ENCODE measurements around the gene NGB. TPM values are rescaled to one million over a fixed set of nuclear protein-coding genes. Genes with fewer than 3 reads are reported as not detected.

The NGB gene
- total RNA-seq, 1 experiment from 2014 or later = not detected

DNA sequence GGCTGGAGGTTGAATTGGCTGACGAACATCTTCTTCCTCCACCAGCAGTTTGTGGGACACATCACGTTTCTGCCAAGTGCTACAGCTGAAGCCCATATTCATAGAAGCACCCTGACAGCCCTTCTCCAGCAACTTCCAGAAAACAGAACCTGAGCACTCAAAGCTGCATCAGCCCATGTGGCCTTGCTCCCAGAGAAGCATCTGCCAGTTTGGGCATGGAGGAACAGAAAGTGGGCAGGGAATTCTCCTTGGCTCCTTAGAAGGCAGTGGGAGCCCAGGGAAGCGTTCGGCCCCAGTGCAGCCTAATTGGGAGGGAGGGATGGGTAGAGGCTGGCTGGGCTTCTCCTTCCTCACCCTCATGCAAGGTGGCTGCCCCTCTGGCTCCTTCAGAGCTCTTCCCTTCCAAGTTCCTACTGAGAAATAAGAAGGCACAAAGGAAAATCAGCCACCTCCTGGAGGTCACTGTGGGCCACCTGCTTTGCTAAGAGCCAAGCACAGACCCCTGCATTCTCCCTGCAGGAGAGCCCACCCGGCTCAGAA, 4.1 kb upstream of the NGB start:
- BruUV-seq (replicated peaks) = no TSS peak
- intact Hi-C loops (cut with micrococcal nuclease; ENCODE audit: unreplicated experiment) = no loop called here
- CTCF ChIA-PET = no interaction called here
- Mint-ChIP-seq H3K4me1 (ENCODE audit: low read depth, unreplicated experiment) (no peaks in the 10 kb centered on the region), H3K9me3 (ENCODE audit: low read depth, unreplicated experiment) (no peaks in the 10 kb centered on the region), H3K27ac (ENCODE audit: unreplicated experiment) (no peak overlapping the region), H3K27me3 (ENCODE audit: unreplicated experiment) (peaks cover 23% of the 10 kb centered on the region), H3K36me3 (ENCODE audit: insufficient read depth, unreplicated experiment) (no peaks in the 10 kb centered on the region), H3K4me3 (ENCODE audit: low read depth, unreplicated experiment) (no peak overlapping the region)
- TF ChIP-seq, protein P1, sequence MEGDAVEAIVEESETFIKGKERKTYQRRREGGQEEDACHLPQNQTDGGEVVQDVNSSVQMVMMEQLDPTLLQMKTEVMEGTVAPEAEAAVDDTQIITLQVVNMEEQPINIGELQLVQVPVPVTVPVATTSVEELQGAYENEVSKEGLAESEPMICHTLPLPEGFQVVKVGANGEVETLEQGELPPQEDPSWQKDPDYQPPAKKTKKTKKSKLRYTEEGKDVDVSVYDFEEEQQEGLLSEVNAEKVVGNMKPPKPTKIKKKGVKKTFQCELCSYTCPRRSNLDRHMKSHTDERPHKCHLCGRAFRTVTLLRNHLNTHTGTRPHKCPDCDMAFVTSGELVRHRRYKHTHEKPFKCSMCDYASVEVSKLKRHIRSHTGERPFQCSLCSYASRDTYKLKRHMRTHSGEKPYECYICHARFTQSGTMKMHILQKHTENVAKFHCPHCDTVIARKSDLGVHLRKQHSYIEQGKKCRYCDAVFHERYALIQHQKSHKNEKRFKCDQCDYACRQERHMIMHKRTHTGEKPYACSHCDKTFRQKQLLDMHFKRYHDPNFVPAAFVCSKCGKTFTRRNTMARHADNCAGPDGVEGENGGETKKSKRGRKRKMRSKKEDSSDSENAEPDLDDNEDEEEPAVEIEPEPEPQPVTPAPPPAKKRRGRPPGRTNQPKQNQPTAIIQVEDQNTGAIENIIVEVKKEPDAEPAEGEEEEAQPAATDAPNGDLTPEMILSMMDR (IDR thresholded peaks at IDR 0.05; ENCODE audit: unreplicated experiment) = no peak
- no peak for DNase-seq

DNA sequence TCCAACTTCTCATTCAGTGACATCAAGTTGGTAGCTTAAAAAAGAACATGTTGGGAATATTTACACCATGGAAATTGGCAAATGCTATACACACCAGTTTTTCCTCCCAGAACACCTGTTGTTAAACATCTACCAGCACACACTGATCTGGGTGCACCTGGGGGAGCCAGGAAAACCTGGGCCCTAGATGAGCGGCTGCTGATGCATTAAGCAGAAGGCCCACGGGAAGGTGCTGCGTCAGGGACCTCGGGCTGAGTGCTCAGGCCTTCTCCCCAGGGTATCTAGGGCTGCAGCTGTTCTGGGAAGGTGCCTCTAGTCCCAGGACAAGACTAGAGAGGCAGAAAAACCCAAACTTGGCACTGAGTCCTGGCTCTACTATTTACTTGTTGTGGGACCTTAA, 2.8 kb upstream of the NGB start:
- intact Hi-C loops (cut with micrococcal nuclease; ENCODE audit: unreplicated experiment) = no loop called here
- no peak overlapping the region for H3K27ac Mint-ChIP-seq (ENCODE audit: unreplicated experiment)
- H3K27me3 Mint-ChIP-seq (ENCODE audit: unreplicated experiment) = peaks cover 36% of the 10 kb centered on the region
- TF ChIP-seq, protein P1 (IDR thresholded peaks at IDR 0.05; ENCODE audit: unreplicated experiment) = no peak
- H3K4me1 Mint-ChIP-seq (ENCODE audit: low read depth, unreplicated experiment) = no peaks in the 10 kb centered on the region
- H3K36me3 Mint-ChIP-seq (ENCODE audit: insufficient read depth, unreplicated experiment) = no peaks in the 10 kb centered on the region
- no peak for DNase-seq
- CTCF ChIA-PET = no interaction called here
- BruUV-seq (replicated peaks) = no TSS peak
- H3K4me3 Mint-ChIP-seq (ENCODE audit: low read depth, unreplicated experiment) = no peak overlapping the region
- no peaks in the 10 kb centered on the region for H3K9me3 Mint-ChIP-seq (ENCODE audit: low read depth, unreplicated experiment)

DNA sequence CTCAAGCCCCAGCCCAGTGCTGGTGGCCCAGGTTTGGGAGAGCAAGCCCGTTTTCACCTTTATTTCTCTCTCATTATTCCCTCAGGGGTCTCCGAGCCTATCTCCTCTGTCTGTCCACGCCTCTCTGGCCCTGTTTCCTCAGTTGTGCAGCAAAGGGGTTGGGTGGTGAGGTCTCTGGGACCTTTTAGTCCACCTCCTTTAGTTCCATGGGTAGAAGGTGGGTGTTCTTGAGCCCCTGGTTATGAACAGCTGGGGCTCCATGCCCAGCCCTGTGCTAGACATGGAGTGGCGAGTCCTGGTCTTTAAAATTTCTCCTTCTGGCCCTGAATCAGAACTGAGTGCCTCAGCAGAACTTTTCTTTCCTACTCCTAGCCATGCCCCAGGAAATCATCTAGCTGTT, 1.3 kb upstream of the NGB start:
- TF ChIP-seq, protein P1 (IDR thresholded peaks at IDR 0.05; ENCODE audit: unreplicated experiment) = no peak
- intact Hi-C loops (cut with micrococcal nuclease; ENCODE audit: unreplicated experiment) = no loop called here
- H3K27me3 Mint-ChIP-seq (ENCODE audit: unreplicated experiment) = peaks cover 51% of the 10 kb centered on the region
- DNase-seq = no peak
- no TSS peak for BruUV-seq (replicated peaks)
- CTCF ChIA-PET = no interaction called here
- no peaks in the 10 kb centered on the region for H3K36me3 Mint-ChIP-seq (ENCODE audit: insufficient read depth, unreplicated experiment)
- no peak overlapping the region for H3K4me3 Mint-ChIP-seq (ENCODE audit: low read depth, unreplicated experiment)
- H3K9me3 Mint-ChIP-seq (ENCODE audit: low read depth, unreplicated experiment) = no peaks in the 10 kb centered on the region
- H3K27ac Mint-ChIP-seq (ENCODE audit: unreplicated experiment) = no peak overlapping the region
- no peaks in the 10 kb centered on the region for H3K4me1 Mint-ChIP-seq (ENCODE audit: low read depth, unreplicated experiment)

DNA sequence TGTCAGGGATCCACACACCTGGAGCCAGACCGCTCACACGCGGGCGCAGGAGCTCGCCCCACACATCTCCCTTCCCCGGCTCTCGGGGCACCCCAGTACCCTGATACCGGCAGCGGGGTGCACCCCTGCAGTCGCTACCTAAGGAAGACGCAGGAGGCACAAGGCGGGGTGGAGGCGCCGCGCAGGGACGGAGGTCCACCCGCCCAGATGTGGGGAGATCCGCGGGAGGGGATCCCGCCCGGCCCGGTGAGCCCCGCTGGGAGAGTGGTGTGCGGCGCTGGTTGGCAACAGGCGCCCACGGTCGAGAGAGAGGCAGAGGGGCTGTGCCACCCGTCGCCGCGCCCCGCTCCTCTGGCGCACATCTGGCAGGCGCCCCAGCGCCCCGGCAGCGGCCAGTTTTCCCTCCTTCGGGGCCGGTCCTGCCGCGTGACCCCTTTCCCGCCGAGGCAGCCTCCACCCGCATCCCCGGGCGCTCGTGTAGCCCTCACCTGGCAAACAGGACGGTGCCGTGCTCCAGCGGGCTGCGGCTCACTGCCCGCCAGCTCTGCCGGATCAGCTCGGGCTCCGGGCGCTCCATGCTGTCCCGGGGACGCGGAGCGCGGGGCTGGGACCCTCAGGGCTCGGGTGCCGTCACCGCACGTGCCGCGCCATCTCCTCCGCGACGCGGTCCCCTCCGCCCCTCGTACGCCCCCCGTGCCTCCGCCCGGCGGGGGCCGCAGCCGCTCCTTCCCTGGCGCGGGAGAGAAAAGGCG, 469 bp downstream of the NGB start:
- H3K27ac Mint-ChIP-seq (ENCODE audit: unreplicated experiment) = no peak overlapping the region
- no TSS peak for BruUV-seq (replicated peaks)
- TF ChIP-seq, protein P1 (IDR thresholded peaks at IDR 0.05; ENCODE audit: unreplicated experiment) = no peak
- no peak for DNase-seq
- H3K36me3 Mint-ChIP-seq (ENCODE audit: insufficient read depth, unreplicated experiment) = no peaks in the 10 kb centered on the region
- CTCF ChIA-PET = interaction anchor here (0.7 kb wide), 1 partner anchor 21 kb away, joined by 5 read pairs; no protein-coding TSS in a partner anchor
- no peaks in the 10 kb centered on the region for H3K4me1 Mint-ChIP-seq (ENCODE audit: low read depth, unreplicated experiment)
- H3K27me3 Mint-ChIP-seq (ENCODE audit: unreplicated experiment) = peaks cover 51% of the 10 kb centered on the region
- no peak overlapping the region for H3K4me3 Mint-ChIP-seq (ENCODE audit: low read depth, unreplicated experiment)
- intact Hi-C loops (cut with micrococcal nuclease; ENCODE audit: unreplicated experiment) = no loop called here
- no peaks in the 10 kb centered on the region for H3K9me3 Mint-ChIP-seq (ENCODE audit: low read depth, unreplicated experiment)

Measured in Calu3 (cell line).